Measurements from ENCODE around the gene PRKG2.

DNA sequence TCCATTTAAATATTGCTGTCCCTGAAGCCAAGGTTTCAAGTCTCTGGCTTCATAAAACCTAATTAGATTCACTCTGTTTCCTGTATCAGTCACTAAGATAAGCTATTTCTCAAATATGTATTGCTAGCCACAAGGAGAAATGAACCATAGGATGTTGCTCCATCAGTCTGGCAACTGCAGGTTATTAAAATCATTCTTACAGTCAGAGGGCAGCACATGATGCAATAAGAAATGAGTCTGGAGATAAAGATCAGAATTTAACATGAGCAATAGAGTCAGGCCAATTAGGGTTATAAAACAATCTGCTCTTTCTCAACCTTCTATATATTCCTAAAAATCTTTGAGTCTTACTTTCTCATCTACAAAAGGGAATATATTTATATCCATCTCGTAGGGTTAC is 7.2 kb downstream of the PRKG2 start:
- TF ChIP-seq, protein P1, sequence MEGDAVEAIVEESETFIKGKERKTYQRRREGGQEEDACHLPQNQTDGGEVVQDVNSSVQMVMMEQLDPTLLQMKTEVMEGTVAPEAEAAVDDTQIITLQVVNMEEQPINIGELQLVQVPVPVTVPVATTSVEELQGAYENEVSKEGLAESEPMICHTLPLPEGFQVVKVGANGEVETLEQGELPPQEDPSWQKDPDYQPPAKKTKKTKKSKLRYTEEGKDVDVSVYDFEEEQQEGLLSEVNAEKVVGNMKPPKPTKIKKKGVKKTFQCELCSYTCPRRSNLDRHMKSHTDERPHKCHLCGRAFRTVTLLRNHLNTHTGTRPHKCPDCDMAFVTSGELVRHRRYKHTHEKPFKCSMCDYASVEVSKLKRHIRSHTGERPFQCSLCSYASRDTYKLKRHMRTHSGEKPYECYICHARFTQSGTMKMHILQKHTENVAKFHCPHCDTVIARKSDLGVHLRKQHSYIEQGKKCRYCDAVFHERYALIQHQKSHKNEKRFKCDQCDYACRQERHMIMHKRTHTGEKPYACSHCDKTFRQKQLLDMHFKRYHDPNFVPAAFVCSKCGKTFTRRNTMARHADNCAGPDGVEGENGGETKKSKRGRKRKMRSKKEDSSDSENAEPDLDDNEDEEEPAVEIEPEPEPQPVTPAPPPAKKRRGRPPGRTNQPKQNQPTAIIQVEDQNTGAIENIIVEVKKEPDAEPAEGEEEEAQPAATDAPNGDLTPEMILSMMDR (IDR thresholded peaks at IDR 0.05): no peak
- no peak for TF ChIP-seq POLR2A (IDR thresholded peaks at IDR 0.05)
